ENCODE measurements around the gene CYP4B1. TPM values are rescaled to one million over a fixed set of nuclear protein-coding genes. Genes with fewer than 3 reads are reported as not detected.

The CYP4B1 gene
- total RNA-seq, 4 donors from 2014 or later: 35.7 to 215 (median 75.1) TPM

DNA sequence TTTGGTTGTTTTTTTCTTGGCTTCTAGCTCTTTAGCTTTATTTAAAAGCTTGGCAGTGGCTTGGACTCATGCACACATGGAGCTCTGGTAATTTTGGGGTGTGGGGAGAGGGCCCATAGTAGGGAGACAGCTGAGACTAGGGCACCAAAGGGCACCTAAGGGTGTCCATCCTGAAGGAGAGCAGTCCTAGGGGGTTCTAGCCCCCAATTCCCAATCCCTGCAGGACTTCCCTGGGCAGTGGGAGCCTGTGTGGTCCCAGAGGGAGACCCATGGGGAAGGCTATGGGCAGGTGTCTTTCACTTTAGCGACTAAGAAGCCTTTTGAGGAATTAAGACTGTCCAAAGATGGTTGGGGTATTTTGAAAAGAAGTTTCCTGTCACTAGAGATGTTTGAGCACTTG lies 6.9 kb downstream of the CYP4B1 start:
- intact Hi-C loops (cut with DNase I; ENCODE audit: low total_unique reads): no loop called here
- H3K4me3 ChIP-seq (ENCODE audit: low read depth, poor library complexity, severe bottlenecking): no peak overlapping the region
- WGBS, 2 donors: 75 to 86% methylated on average over 1 of the region's 1 CpG
- peak in 1 of 2 donors; percentile 57 for DNase-seq (ENCODE audit: low spot score in 2 of 2)
- TF ChIP-seq, protein P1, sequence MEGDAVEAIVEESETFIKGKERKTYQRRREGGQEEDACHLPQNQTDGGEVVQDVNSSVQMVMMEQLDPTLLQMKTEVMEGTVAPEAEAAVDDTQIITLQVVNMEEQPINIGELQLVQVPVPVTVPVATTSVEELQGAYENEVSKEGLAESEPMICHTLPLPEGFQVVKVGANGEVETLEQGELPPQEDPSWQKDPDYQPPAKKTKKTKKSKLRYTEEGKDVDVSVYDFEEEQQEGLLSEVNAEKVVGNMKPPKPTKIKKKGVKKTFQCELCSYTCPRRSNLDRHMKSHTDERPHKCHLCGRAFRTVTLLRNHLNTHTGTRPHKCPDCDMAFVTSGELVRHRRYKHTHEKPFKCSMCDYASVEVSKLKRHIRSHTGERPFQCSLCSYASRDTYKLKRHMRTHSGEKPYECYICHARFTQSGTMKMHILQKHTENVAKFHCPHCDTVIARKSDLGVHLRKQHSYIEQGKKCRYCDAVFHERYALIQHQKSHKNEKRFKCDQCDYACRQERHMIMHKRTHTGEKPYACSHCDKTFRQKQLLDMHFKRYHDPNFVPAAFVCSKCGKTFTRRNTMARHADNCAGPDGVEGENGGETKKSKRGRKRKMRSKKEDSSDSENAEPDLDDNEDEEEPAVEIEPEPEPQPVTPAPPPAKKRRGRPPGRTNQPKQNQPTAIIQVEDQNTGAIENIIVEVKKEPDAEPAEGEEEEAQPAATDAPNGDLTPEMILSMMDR (IDR thresholded peaks at IDR 0.05): no peak
- TF ChIP-seq POLR2A (IDR thresholded peaks at IDR 0.05): no peak

DNA sequence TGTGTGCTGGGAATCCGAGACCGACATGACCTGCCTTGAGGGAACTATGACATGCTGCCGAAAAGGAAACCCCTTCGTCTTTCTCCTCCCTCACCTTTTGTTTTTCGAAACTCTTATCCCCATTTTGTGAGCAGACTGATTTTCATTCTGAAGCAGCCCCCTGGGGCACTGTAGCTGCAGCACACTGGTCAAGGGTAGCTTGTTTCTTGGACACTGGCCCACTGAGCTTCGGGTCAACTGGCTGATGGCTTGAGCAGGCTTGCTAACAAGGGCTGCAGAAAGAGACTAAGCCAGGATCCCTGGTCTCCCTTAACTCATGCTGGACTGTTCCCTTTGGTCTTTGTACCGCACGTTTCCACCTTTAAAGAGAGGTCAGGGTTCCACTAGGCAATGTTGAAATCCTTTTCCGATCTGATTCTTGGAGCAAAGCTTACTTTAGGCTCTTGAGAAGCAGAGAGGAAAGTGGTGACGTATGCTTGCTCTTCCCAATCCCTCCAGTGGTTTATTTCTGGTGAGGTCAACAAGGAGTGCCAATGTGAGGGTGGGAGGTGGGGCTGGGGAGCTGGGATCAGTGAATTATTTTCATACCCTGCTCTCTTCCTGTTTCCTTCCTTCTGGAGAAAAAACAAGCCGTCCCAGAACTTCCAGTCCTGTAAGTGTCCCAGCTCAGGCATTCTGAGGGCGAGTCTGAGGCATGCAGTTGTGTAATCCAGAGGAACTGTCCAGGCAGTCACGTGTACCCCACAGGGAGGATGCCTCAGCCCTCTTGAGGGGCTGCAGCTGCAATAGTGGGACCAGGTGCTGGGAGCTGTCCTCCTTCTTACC lies 7.6 kb downstream of the CYP4B1 start:
- 46 to 51% methylated on average over 12 to 13 of the region's 13 CpGs for WGBS, 2 donors
- TF ChIP-seq POLR2A (IDR thresholded peaks at IDR 0.05): no peak
- TF ChIP-seq, protein P1 (IDR thresholded peaks at IDR 0.05): no peak
- DNase-seq (ENCODE audit: low spot score in 2 of 2): peak; percentile 89 to 96
- intact Hi-C loops (cut with DNase I; ENCODE audit: low total_unique reads): no loop called here
- H3K4me3 ChIP-seq (ENCODE audit: low read depth, poor library complexity, severe bottlenecking): no peak overlapping the region

DNA sequence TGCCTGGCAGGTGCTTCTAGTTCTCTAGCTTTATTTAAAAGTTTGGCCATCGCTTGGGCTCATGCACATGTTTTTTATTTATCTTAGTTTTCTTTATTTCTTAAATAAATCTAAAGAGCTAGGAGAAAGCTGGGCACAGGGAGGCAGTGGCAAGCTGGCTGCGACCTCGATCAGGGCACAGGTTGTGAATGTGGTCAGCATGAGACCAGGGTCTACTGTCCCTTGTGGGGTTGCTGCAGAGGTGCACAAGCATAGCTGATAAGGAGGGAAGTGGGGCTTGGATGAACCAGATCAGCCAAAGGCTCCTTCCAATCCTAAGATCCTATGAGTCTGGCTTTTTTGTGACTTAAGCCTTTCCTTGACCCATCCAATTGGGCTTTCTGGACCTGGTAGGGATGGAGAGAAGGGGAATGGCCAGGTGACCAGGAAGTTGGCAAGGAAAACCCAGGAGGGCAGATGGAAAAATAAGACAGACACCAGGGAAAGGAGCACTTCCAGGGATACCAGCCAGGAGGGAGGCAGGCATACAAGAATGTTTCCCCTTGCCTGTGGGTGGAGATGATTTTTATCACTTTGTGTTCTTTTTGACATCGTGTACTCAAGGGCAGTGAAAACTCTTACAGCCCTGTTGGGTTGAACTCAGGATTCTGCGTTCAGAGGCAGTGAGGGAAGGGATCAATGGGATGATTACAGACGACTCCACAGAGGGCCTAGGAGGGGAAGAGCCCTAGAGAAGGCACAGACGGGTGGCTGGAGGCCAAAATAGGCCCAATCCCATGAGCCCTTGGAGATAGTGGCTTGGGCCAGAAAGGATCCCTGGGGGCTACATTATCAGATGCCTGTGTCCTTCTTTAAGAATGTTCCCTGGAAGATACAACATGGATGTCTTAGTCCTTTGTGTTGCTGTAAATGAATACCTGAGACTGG lies 8.5 kb downstream of the CYP4B1 start:
- intact Hi-C loops (cut with DNase I; ENCODE audit: low total_unique reads): no loop called here
- TF ChIP-seq, protein P1 (IDR thresholded peaks at IDR 0.05): no peak
- TF ChIP-seq POLR2A (IDR thresholded peaks at IDR 0.05): no peak
- peak in 1 of 2 donors; percentile 74 for DNase-seq (ENCODE audit: low spot score in 2 of 2)
- no peak overlapping the region for H3K4me3 ChIP-seq (ENCODE audit: low read depth, poor library complexity, severe bottlenecking)
- 62 to 63% methylated on average over 7 of the region's 7 CpGs for WGBS, 2 donors

DNA sequence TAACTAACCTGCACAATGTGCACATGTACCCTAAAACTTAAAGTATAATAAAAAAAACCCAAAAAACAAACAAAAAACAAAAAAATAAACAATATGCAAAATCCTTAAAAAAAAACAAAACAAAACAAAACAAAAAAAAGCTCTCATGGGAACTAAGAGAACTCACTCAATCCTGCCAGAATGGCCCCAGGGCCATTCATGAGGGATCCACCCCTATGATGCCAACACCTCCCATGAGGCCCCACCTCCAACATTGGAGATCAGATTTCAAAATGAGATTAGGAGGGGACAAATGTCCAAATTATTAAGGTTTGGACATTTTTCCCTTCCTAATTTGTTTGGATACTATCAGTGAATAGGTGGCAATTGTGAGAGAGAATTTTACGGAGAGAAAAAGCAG lies 10.2 kb downstream of the CYP4B1 start:
- intact Hi-C loops (cut with DNase I; ENCODE audit: low total_unique reads): no loop called here
- WGBS, 2 donors: 68 to 84% methylated on average over 1 of the region's 1 CpG
- no peak for DNase-seq (ENCODE audit: low spot score in 2 of 2)
- no peak overlapping the region for H3K4me3 ChIP-seq (ENCODE audit: low read depth, poor library complexity, severe bottlenecking)
- TF ChIP-seq POLR2A (IDR thresholded peaks at IDR 0.05): no peak
- TF ChIP-seq, protein P1 (IDR thresholded peaks at IDR 0.05): no peak

DNA sequence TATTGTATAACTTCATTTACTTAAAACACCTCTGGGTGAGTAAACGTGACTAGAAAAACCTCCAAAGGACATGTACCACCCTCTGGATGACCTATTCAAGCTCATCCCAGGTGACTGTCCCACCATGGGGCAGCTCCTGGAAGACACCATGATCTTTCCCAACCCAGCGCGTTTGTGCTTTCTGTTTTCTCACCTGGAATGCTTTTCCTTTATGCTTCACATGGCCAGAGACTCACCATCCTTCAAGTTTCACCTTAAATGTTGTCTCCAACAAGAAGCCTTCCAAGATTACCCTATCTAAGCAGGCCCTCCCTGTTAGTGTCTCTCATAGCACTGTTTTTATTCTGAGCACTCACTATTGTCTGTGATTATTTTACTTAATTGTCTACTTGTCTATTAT lies 11.1 kb downstream of the CYP4B1 start:
- no peak for DNase-seq (ENCODE audit: low spot score in 2 of 2)
- intact Hi-C loops (cut with DNase I; ENCODE audit: low total_unique reads): no loop called here
- TF ChIP-seq, protein P1 (IDR thresholded peaks at IDR 0.05): no peak
- TF ChIP-seq POLR2A (IDR thresholded peaks at IDR 0.05): no peak
- H3K4me3 ChIP-seq (ENCODE audit: low read depth, poor library complexity, severe bottlenecking): no peak overlapping the region
- WGBS, 2 donors: 91 to 100% methylated on average over 3 of the region's 3 CpGs
